Keratinocyte (primary cell): ENCODE measurements around the gene HTRA3.

Experiments
- CTCF ChIP-seq, 3 experiments: IDR thresholded peaks in 1 of 3; conservative IDR thresholded peaks in 1 of 3; optimal IDR thresholded peaks in 1 of 3; 2 replicates in 2 of 3; 3 replicates in 1 of 3; pipeline versions ENCODE3 to v1.5.1; 2011; ENCODE audit warnings: low read length in 3 of 3, mild to moderate bottlenecking in 3 of 3, moderate library complexity in 2 of 3, control low read depth in 1 of 3, inconsistent platforms in 1 of 3; ENCODE audit not compliant: insufficient read depth in 2 of 3; ENCODE audit errors: extremely low read depth in 1 of 3
- EZH2 ChIP-seq: IDR thresholded peaks from one replicate; pipeline ENCODE4 v1.6.1; 2012; ENCODE audit warnings: inconsistent platforms, mild to moderate bottlenecking, low read length, moderate library complexity

- TF ChIP-seq CTCF (optimal IDR thresholded peaks at IDR 0.05 in 1 of 3, IDR thresholded peaks at IDR 0.05 in 1 of 3, conservative IDR thresholded peaks at IDR 0.05 in 1 of 3; ENCODE audit: extremely low read depth in 1 of 3, insufficient read depth in 2 of 3, low read length in 3 of 3) (no peak), EZH2 (no peak)
These were observed 4.6 kb downstream of the HTRA3 start for GRCh38 chr4:8274066-8274652.
